ENCODE data around the gene ASH1L. TPM values are rescaled to one million over a fixed set of nuclear protein-coding genes. Genes with fewer than 3 reads are reported as not detected.
A peak's percentile ranks its signal among the peaks of the same experiment; 100 is the strongest.

Gene ASH1L
- total and polyA plus RNA-seq, 2 experiments from 2014 or later = 14.5 to 30.6 TPM

GRCh38 chr1:155318082-155318481 lies 244.5 kb downstream of the ASH1L start:
- TF ChIP-seq CTCF (IDR thresholded peaks at IDR 0.05; ENCODE audit: poor library complexity) (no peak), EZH2 (IDR thresholded peaks at IDR 0.05; ENCODE audit: borderline replicate concordance) (no peak), EZH2phosphoT487 (IDR thresholded peaks at IDR 0.05; ENCODE audit: low read depth, severe bottlenecking, unreplicated experiment) (no peak)
- Histone ChIP-seq H2AFZ (no peak overlapping the region), H3K9me3 (ENCODE audit: low read depth) (no peaks in the 10 kb centered on the region), H3K36me3 (replicated peaks; ENCODE audit: insufficient read depth, low read depth) (no peaks in the 10 kb centered on the region), H3K4me2 (no peak overlapping the region), H3K9me2 (replicated peaks; ENCODE audit: insufficient read depth) (no peaks in the 10 kb centered on the region), H3K4me3 (no peak overlapping the region), H3K27ac (no peak overlapping the region), H3K27me3 (no peaks in the 10 kb centered on the region), H4K20me1 (ENCODE audit: insufficient read depth, poor library complexity, severe bottlenecking) (peaks cover 7% of the 10 kb centered on the region), H3K79me2 (peaks cover 20% of the 10 kb centered on the region), H3K4me1 (ENCODE audit: insufficient read depth) (peaks cover 26% of the 10 kb centered on the region)
- no peak for DNase-seq (ENCODE audit: low spot score)
- WGBS (ENCODE audit: low lambda C conversion rate, missing lambda C conversion rate) = 98% methylated on average over 9 of the region's 9 CpGs

GRCh38 chr1:155316922-155317321 lies 245.7 kb downstream of the ASH1L start:
- peak overlapping the region; percentile 54 for H3K27ac ChIP-seq
- H3K9me2 ChIP-seq (replicated peaks; ENCODE audit: insufficient read depth) = no peaks in the 10 kb centered on the region
- no peak for DNase-seq (ENCODE audit: low spot score)
- no peak overlapping the region for H3K4me3 ChIP-seq
- no peak for TF ChIP-seq EZH2phosphoT487 (IDR thresholded peaks at IDR 0.05; ENCODE audit: low read depth, severe bottlenecking, unreplicated experiment)
- no peak for TF ChIP-seq EZH2 (IDR thresholded peaks at IDR 0.05; ENCODE audit: borderline replicate concordance)
- no peak for TF ChIP-seq CTCF (IDR thresholded peaks at IDR 0.05; ENCODE audit: poor library complexity)
- H2AFZ ChIP-seq = no peak overlapping the region
- H3K27me3 ChIP-seq = no peaks in the 10 kb centered on the region
- H3K4me1 ChIP-seq (ENCODE audit: insufficient read depth) = peaks cover 19% of the 10 kb centered on the region
- H3K9me3 ChIP-seq (ENCODE audit: low read depth) = no peaks in the 10 kb centered on the region
- H3K36me3 ChIP-seq (replicated peaks; ENCODE audit: insufficient read depth, low read depth) = no peaks in the 10 kb centered on the region
- 70% methylated on average over 3 of the region's 3 CpGs for WGBS (ENCODE audit: low lambda C conversion rate, missing lambda C conversion rate)
- peaks cover 4% of the 10 kb centered on the region for H4K20me1 ChIP-seq (ENCODE audit: insufficient read depth, poor library complexity, severe bottlenecking)
- peaks cover 25% of the 10 kb centered on the region for H3K79me2 ChIP-seq
- peak overlapping the region; percentile 45 for H3K4me2 ChIP-seq

- H4K20me1 ChIP-seq (ENCODE audit: insufficient read depth, poor library complexity, severe bottlenecking) = peaks cover 3% of the 10 kb centered on the region
- no peaks in the 10 kb centered on the region for H3K9me2 ChIP-seq (replicated peaks; ENCODE audit: insufficient read depth)
- no peak overlapping the region for H3K4me2 ChIP-seq
- peaks cover 53% of the 10 kb centered on the region for H3K79me2 ChIP-seq
- H3K4me3 ChIP-seq = no peak overlapping the region
- DNase-seq (ENCODE audit: low spot score) = no peak
- H3K27ac ChIP-seq = no peak overlapping the region
- 94% methylated on average over 8 of the region's 8 CpGs for WGBS (ENCODE audit: low lambda C conversion rate, missing lambda C conversion rate)
- H3K4me1 ChIP-seq (ENCODE audit: insufficient read depth) = peaks cover 28% of the 10 kb centered on the region
- TF ChIP-seq EZH2 (IDR thresholded peaks at IDR 0.05; ENCODE audit: borderline replicate concordance) (no peak), CTCF (IDR thresholded peaks at IDR 0.05; ENCODE audit: poor library complexity) (no peak), EZH2phosphoT487 (IDR thresholded peaks at IDR 0.05; ENCODE audit: low read depth, severe bottlenecking, unreplicated experiment) (no peak)
- H2AFZ ChIP-seq = no peak overlapping the region
- H3K36me3 ChIP-seq (replicated peaks; ENCODE audit: insufficient read depth, low read depth) = no peaks in the 10 kb centered on the region
- no peaks in the 10 kb centered on the region for H3K27me3 ChIP-seq
- H3K9me3 ChIP-seq (ENCODE audit: low read depth) = no peaks in the 10 kb centered on the region
Observed at GRCh38 chr1:155313261-155313660, 249.3 kb downstream of the ASH1L start.

All from hepatocyte (in vitro differentiated cells).